IMR-90 (cell line): Measurements from ENCODE around the gene GALC. TPM values are rescaled to one million over a fixed set of nuclear protein-coding genes. Genes with fewer than 3 reads are reported as not detected.

Experiments
- ATAC-seq: fragments of 200-7000 bp; cut with Tn5 transposase; 2 replicates; pipeline ENCODE4 v1.9.1; 2020; ENCODE audit warnings: low read depth, mild to moderate bottlenecking, moderate library complexity
- BruUV-seq: library from RNA; stranded (reverse); fragments of 400-500 nt; replicated peaks from 2 replicates; lab custom pipeline; 2021; lab: Mats Ljungman, UMichigan
- CTCF ChIA-PET: fragments of 300-600 bp; formaldehyde crosslinking; extraction: SDS; loops from one replicate; lab custom pipeline; 2021; ENCODE audit warnings: antibody characterized with exemption; lab: Yijun Ruan, JAX
- POLR2A ChIA-PET: fragments of 300-600 bp; sonication (Branson Sonifier 250); formaldehyde crosslinking; loops from one replicate; lab custom pipeline; 2022; ENCODE audit warnings: antibody characterized with exemption; ENCODE audit not compliant: unreplicated experiment; lab: Charles Lee
- DNase-seq: peaks from one replicate; pipeline ENCODE4 v3.0.0; 2013
- H2AFZ ChIP-seq: replicated peaks from 2 replicates; pipeline ENCODE3; 2013; ENCODE audit warnings: low read length, mild to moderate bottlenecking; ENCODE audit not compliant: poor library complexity
- H2AK5ac ChIP-seq: 2 replicates; pipeline ENCODE4 v1.6.1; 2013; ENCODE audit warnings: low read depth, low read length, inconsistent platforms
- H2AK9ac ChIP-seq: replicated peaks from 2 replicates; pipeline ENCODE3; 2013; ENCODE audit warnings: mild to moderate bottlenecking, low read depth, low read length, moderate library complexity; ENCODE audit not compliant: poor library complexity
- H2BK120ac ChIP-seq: 2 replicates; pipeline ENCODE4 v1.6.1; 2013; ENCODE audit warnings: low read depth, low read length, inconsistent platforms
- H2BK15ac ChIP-seq: 3 replicates; pipeline ENCODE4 v1.6.1; 2013; ENCODE audit warnings: low read depth, low read length, inconsistent platforms
- H2BK20ac ChIP-seq: 2 replicates; pipeline ENCODE4 v1.6.1; 2013; ENCODE audit warnings: low read depth, mild to moderate bottlenecking, inconsistent platforms, low read length, moderate library complexity
- H2BK5ac ChIP-seq: 2 replicates; pipeline ENCODE4 v1.6.1; 2013; ENCODE audit warnings: mild to moderate bottlenecking, low read depth, low read length, inconsistent platforms; ENCODE audit not compliant: poor library complexity, severe bottlenecking
- H3K14ac ChIP-seq: replicated peaks from 2 replicates; pipeline ENCODE4 v1.6.1; 2013; ENCODE audit warnings: low read depth, low read length, inconsistent platforms
- H3K18ac ChIP-seq: 2 replicates; pipeline ENCODE4 v1.6.1; 2013; ENCODE audit warnings: low read depth, low read length, control low read depth
- H3K23ac ChIP-seq: 2 replicates; pipeline ENCODE4 v1.6.1; 2013; ENCODE audit warnings: low read depth, low read length, inconsistent platforms
- H3K27ac ChIP-seq: 2 replicates; pipeline ENCODE4 v1.5.1; 2013; ENCODE audit warnings: mild to moderate bottlenecking, control low read depth, low read length; ENCODE audit not compliant: insufficient read depth
- H3K27me3 ChIP-seq: 2 replicates; pipeline ENCODE4 v1.6.1; 2013; ENCODE audit warnings: low read length; ENCODE audit not compliant: control insufficient read depth, insufficient read depth
- H3K36me3 ChIP-seq: 2 replicates; pipeline ENCODE4 v1.6.1; 2013; ENCODE audit warnings: low read length, mixed read lengths; ENCODE audit not compliant: control insufficient read depth, insufficient read depth
- H3K4ac ChIP-seq: 2 replicates; pipeline ENCODE4 v1.6.1; 2013; ENCODE audit warnings: low read depth, low read length, inconsistent platforms
- H3K4me1 ChIP-seq: 2 replicates; pipeline ENCODE4 v1.6.1; 2013; ENCODE audit warnings: low read length, mixed read lengths; ENCODE audit not compliant: control insufficient read depth, insufficient read depth
- H3K4me2 ChIP-seq: 2 replicates; pipeline ENCODE4 v1.6.1; 2013; ENCODE audit warnings: low read depth, mild to moderate bottlenecking, control low read depth, low read length, moderate library complexity
- H3K4me3 ChIP-seq: 2 replicates; pipeline ENCODE4 v1.5.1; 2013; ENCODE audit warnings: low read depth, mild to moderate bottlenecking, control low read depth, low read length, moderate library complexity; ENCODE audit not compliant: insufficient read depth
- H3K56ac ChIP-seq: 2 replicates; pipeline ENCODE4 v1.6.1; 2013; ENCODE audit warnings: low read length, inconsistent platforms; ENCODE audit not compliant: insufficient read depth; ENCODE audit errors: extremely low read depth
- H3K79me1 ChIP-seq, 2 experiments: 2 replicates each; pipeline ENCODE4 v1.6.1; 2013; ENCODE audit warnings: low read length in 2 of 2, inconsistent platforms in 1 of 2, low read depth in 1 of 2
- H3K9ac ChIP-seq: 2 replicates; pipeline ENCODE4 v1.6.1; 2013; ENCODE audit warnings: low read depth, low read length, control low read depth
- H3K9me1 ChIP-seq: 2 replicates; pipeline ENCODE4 v1.6.1; 2013; ENCODE audit warnings: low read length, inconsistent platforms; ENCODE audit not compliant: insufficient read depth
- H3K9me3 ChIP-seq: 2 replicates; pipeline ENCODE4 v1.6.1; 2013; ENCODE audit warnings: low read length; ENCODE audit not compliant: control insufficient read depth, insufficient read depth
- H4K20me1 ChIP-seq: 2 replicates; pipeline ENCODE4 v1.6.1; 2013; ENCODE audit warnings: low read length, inconsistent platforms; ENCODE audit not compliant: insufficient read depth
- H4K5ac ChIP-seq: 2 replicates; pipeline ENCODE4 v1.6.1; 2013; ENCODE audit warnings: mild to moderate bottlenecking, low read depth, low read length, control low read depth
- H4K8ac ChIP-seq, 2 experiments: 2 replicates each; pipeline ENCODE4 v1.6.1; 2013; ENCODE audit warnings: low read depth in 2 of 2, low read length in 2 of 2, control low read depth in 1 of 2, inconsistent platforms in 1 of 2
- H4K91ac ChIP-seq: 2 replicates; pipeline ENCODE4 v1.6.1; 2013; ENCODE audit warnings: low read depth, low read length, inconsistent platforms; ENCODE audit not compliant: insufficient read depth
- CHD1 ChIP-seq: IDR thresholded peaks from 2 replicates; pipeline ENCODE4 v1.6.1; 2012; ENCODE audit warnings: low read depth, low read length, improper control_type of control experiment
- CTCF ChIP-seq: conservative IDR thresholded peaks from 2 replicates; pipeline ENCODE4 v1.5.1; 2012; ENCODE audit warnings: mild to moderate bottlenecking, low read depth, low read length, improper control_type of control experiment
- RFX5 ChIP-seq: IDR thresholded peaks from 2 replicates; pipeline ENCODE4 v1.8.0; 2012; ENCODE audit warnings: low read depth, mild to moderate bottlenecking, low read length, moderate library complexity
- SMC3 ChIP-seq: fragments of 150-350 bp; IDR thresholded peaks from 2 replicates; pipeline ENCODE4 v1.6.1; 2016; ENCODE audit warnings: low read depth, mild to moderate bottlenecking, antibody characterized with exemption, low read length, moderate library complexity
- WGBS, 2 experiments: methylation state at CpG; one replicate each; pipeline versions ENCODE4 v1.1.5 to v1.1.7; 2013; ENCODE audit warnings: missing lambda C conversion rate in 2 of 2; ENCODE audit not compliant: insufficient read length in 1 of 2; ENCODE audit errors: extremely low coverage in 2 of 2; 5-methylcytosine and 5-hydroxymethylcytosine counted together
- dilution Hi-C: fragments of 300-500 bp; cut with HindIII; formaldehyde crosslinking; loops from one replicate; pipeline ENCODE4 v1.14.3; 2018; ENCODE audit warnings: low sequenced_read_pairs; ENCODE audit not compliant: unreplicated experiment
- in situ Hi-C: fragments of 300-500 bp; cut with MboI; formaldehyde crosslinking; loops from 3 replicates; pipeline ENCODE4 v1.14.3; 2019; ENCODE audit warnings: low sequenced_read_pairs, inconsistent platforms, mixed read lengths
- intact Hi-C: fragments of 100-400 bp; cut with micrococcal nuclease; formaldehyde crosslinking; loops from 2 replicates; pipeline ENCODE4 v1.10.0; 2022
- polyA plus RNA-seq, 3 experiments: library from polyadenylated mRNA; depleted of rRNA; stranded (reverse); fragments of >200 nt; gene quantifications; 2 replicates each; pipeline ENCODE4 v1.2.3, GENCODE V29; 2012; ENCODE audit warnings: low replicate concordance in 1 of 3
- total RNA-seq: library from RNA; depleted of rRNA; stranded (reverse); fragments of >200 nt; gene quantifications from 2 replicates; pipeline ENCODE4 v1.2.3, GENCODE V29; 2012

The GALC gene
- total and polyA plus RNA-seq, 2 of the 4 experiments (the other 2 are of a cell fraction): 6.3 to 7.9 TPM

- Histone ChIP-seq H2BK20ac (no peak overlapping the region), H3K9me1 (no peaks in the 10 kb centered on the region), H3K27ac (no peak overlapping the region), H3K4ac (no peak overlapping the region), H3K4me2 (no peak overlapping the region), H4K5ac (no peak overlapping the region), H4K8ac (no peak overlapping the region), H3K27me3 (no peaks in the 10 kb centered on the region), H2BK120ac (no peak overlapping the region), H2AFZ (no peak overlapping the region), H2BK5ac (no peak overlapping the region), H2AK9ac (peak overlapping the region; percentile 31), H3K14ac (no peak overlapping the region), H4K91ac (no peak overlapping the region), H3K79me1 (no peaks in the 10 kb centered on the region), H4K20me1 (no peaks in the 10 kb centered on the region), H3K9ac (no peak overlapping the region), H2BK15ac (no peak overlapping the region), H3K23ac (no peak overlapping the region), H3K4me3 (no peak overlapping the region), H3K56ac (no peak overlapping the region), H3K4me1 (no peaks in the 10 kb centered on the region), H3K18ac (no peak overlapping the region), H3K9me3 (peaks cover 3% of the 10 kb centered on the region; the same call in 1 of the 2 replicates), H2AK5ac (no peak overlapping the region), H3K36me3 (no peaks in the 10 kb centered on the region)
- in situ Hi-C loops: no loop called here
- CTCF ChIA-PET: interaction anchor here (0.7 kb wide), 1 partner anchor 10 kb away, joined by 4 read pairs; no protein-coding TSS in a partner anchor
- no TSS peak for BruUV-seq
- intact Hi-C loops: no loop called here
- ATAC-seq: peak; percentile 24; the same call in 1 of the 2 replicates
- TF ChIP-seq CHD1: no peak
- TF ChIP-seq RFX5: no peak
- peak; percentile 26; the same call in 1 of the 2 replicates for TF ChIP-seq CTCF
- TF ChIP-seq SMC3: no peak
- DNase-seq: no peak
- POLR2A ChIA-PET: no interaction called here
- WGBS, 2 experiments: 24% methylated on average over 4 of the region's 20 CpGs; no CpG with 5 or more reads in 1 of the 2 experiments
- dilution Hi-C loops: no loop called here
These were observed 104.6 kb downstream of the GALC start for GRCh38 chr14:87888136-87888999.
